HepG2 (cell line): ENCODE measurements around the gene RFC1. TPM values are rescaled to one million over a fixed set of nuclear protein-coding genes. Genes with fewer than 3 reads are reported as not detected.

Experiments used
- DR1 ChIP-seq: sonication (generic); formaldehyde crosslinking; IDR thresholded peaks from 2 replicates; pipeline ENCODE4 v1.8.0; 2021; ENCODE audit warnings: mild to moderate bottlenecking, missing genetic modification reagents, inconsistent platforms
- EP300 ChIP-seq, 3 experiments: sonication (generic) in 1 of 3; formaldehyde crosslinking in 1 of 3; IDR thresholded peaks; 2 replicates each; pipeline versions ENCODE4 v1.5.1 to v1.6.1; 2011 to 2020; ENCODE audit warnings: low read depth in 2 of 3, low read length in 2 of 3, borderline replicate concordance in 1 of 3, improper control_type of control experiment in 1 of 3, mild to moderate bottlenecking in 1 of 3, missing genetic modification reagents in 1 of 3, moderate library complexity in 1 of 3
- HDAC1 ChIP-seq: sonication (generic); formaldehyde crosslinking; IDR thresholded peaks from 2 replicates; pipeline ENCODE4 v1.5.1; 2020; ENCODE audit warnings: mild to moderate bottlenecking, missing genetic modification reagents
- HNRNPH1 ChIP-seq: fragments of 200-400 bp; formaldehyde crosslinking; optimal IDR thresholded peaks from 2 replicates; pipeline ENCODE3; 2017; ENCODE audit warnings: mild to moderate bottlenecking, low read depth, low read length
- LRRFIP1 ChIP-seq: sonication (generic); formaldehyde crosslinking; conservative IDR thresholded peaks from 2 replicates; pipeline ENCODE4 v1.4.0; 2020; ENCODE audit warnings: missing genetic modification reagents
- MIER3 ChIP-seq: IDR thresholded peaks from 2 replicates; pipeline ENCODE4 v1.6.1; 2016; ENCODE audit warnings: missing compliant biosample characterization, borderline replicate concordance
- NCOA2 ChIP-seq: sonication (generic); formaldehyde crosslinking; IDR thresholded peaks from 2 replicates; pipeline ENCODE4 v1.8.0; 2022; ENCODE audit warnings: inconsistent platforms
- SOX6 ChIP-seq, 2 experiments: fragments of 450-650 bp in 1 of 2; sonication (generic) in 1 of 2; formaldehyde crosslinking in 1 of 2; IDR thresholded peaks; 2 replicates each; pipeline versions ENCODE4 v1.4.0 to v1.6.1; 2017 to 2020; ENCODE audit warnings: antibody characterized with exemption in 1 of 2, mild to moderate bottlenecking in 1 of 2, missing genetic modification reagents in 1 of 2
- TFDP1 ChIP-seq: IDR thresholded peaks from 2 replicates; pipeline ENCODE4 v1.6.1; 2016; ENCODE audit warnings: missing compliant biosample characterization, missing genetic modification reagents, borderline replicate concordance
- ZFP36L2 ChIP-seq: sonication (generic); formaldehyde crosslinking; IDR thresholded peaks from 2 replicates; pipeline ENCODE4 v1.4.0; 2020; ENCODE audit warnings: missing genetic modification reagents
- ZFP41 ChIP-seq: sonication (generic); formaldehyde crosslinking; IDR thresholded peaks from 2 replicates; pipeline ENCODE4 v1.4.0; 2020; ENCODE audit warnings: mild to moderate bottlenecking, missing genetic modification reagents, borderline replicate concordance
- ZFYVE20 ChIP-seq: sonication (generic); formaldehyde crosslinking; IDR thresholded peaks from 2 replicates; pipeline ENCODE4 v1.8.0; 2023; ENCODE audit warnings: low read depth, mild to moderate bottlenecking, moderate library complexity, missing genetic modification reagents, borderline replicate concordance
- ZMAT5 ChIP-seq: sonication (generic); formaldehyde crosslinking; IDR thresholded peaks from 2 replicates; pipeline ENCODE4 v1.5.0; 2020; ENCODE audit warnings: mild to moderate bottlenecking, low read depth, missing genetic modification reagents, borderline replicate concordance
- ZNF17 ChIP-seq: sonication (generic); formaldehyde crosslinking; IDR thresholded peaks from 2 replicates; pipeline ENCODE4 v1.5.0; 2020; ENCODE audit warnings: mild to moderate bottlenecking, missing genetic modification reagents
- ZNF329 ChIP-seq: sonication (generic); formaldehyde crosslinking; IDR thresholded peaks from 2 replicates; pipeline ENCODE4 v1.9.0; 2021; ENCODE audit warnings: low read depth, mild to moderate bottlenecking, missing genetic modification reagents
- ZNF431 ChIP-seq: sonication (generic); formaldehyde crosslinking; IDR thresholded peaks from 2 replicates; pipeline ENCODE4 v1.9.0; 2022; ENCODE audit warnings: missing genetic modification reagents, low read depth, mild to moderate bottlenecking, borderline replicate concordance
- ZSCAN21 ChIP-seq: sonication (generic); formaldehyde crosslinking; IDR thresholded peaks from 2 replicates; pipeline ENCODE4 v1.8.0; 2022; ENCODE audit warnings: mild to moderate bottlenecking, missing genetic modification reagents, moderate library complexity, borderline replicate concordance
- ZUFSP ChIP-seq: sonication (generic); formaldehyde crosslinking; IDR thresholded peaks from 2 replicates; pipeline ENCODE4 v1.9.0; 2021; ENCODE audit warnings: missing genetic modification reagents, mild to moderate bottlenecking, borderline replicate concordance
- polyA plus RNA-seq, 8 experiments: library from polyadenylated mRNA; depleted of rRNA in 3 of 8; stranded (reverse) in 7 of 8; unstranded in 1 of 8; fragments of >200 nt; fragmentation: Illumina TruSeq in 4 of 8; extraction: Trizol in 4 of 8; gene quantifications; 2 replicates each; pipeline versions ENCODE4 v1.2.1 to v1.2.3, GENCODE V29; 2011 to 2016; ENCODE audit warnings: low read depth in 4 of 8, missing spikeins in 1 of 8, mixed read lengths in 1 of 8; ENCODE audit not compliant: insufficient read depth in 1 of 8
- total RNA-seq, 5 experiments: library from RNA; depleted of rRNA; stranded (reverse); fragments of >200 nt; fragmentation: Illumina TruSeq; extraction: Trizol; gene quantifications; 2 replicates each; pipeline ENCODE4 v1.2.3, GENCODE V29; 2016; ENCODE audit warnings: low read depth in 1 of 5

Gene RFC1
- total and polyA plus RNA-seq, 2 of the 13 experiments (the other 11 are each of a cell fraction or from before 2014, with no cell fraction given) = 15.9 to 78.8 TPM

- TF ChIP-seq ZUFSP (CRISPR knock-in tag) (no peak), ZNF431 (no peak), TFDP1 (CRISPR knock-in tag) (no peak), ZMAT5 (CRISPR knock-in tag) (no peak), ZFP36L2 (no peak), EP300 (IDR thresholded peaks at IDR 0.05; ENCODE audit: low read depth in 2 of 2, low read length in 2 of 2) (peak in 1 of 2 experiments; percentile 74; a peak in 2 of 4 replicates), EP300 (CRISPR knock-in tag; IDR thresholded peaks at IDR 0.05; ENCODE audit: borderline replicate concordance) (no peak), ZNF17 (CRISPR knock-in tag) (no peak), HNRNPH1 (no peak), LRRFIP1 (CRISPR knock-in tag) (no peak), MIER3 (CRISPR knock-in tag) (no peak), HDAC1 (no peak), ZFYVE20 (no peak), ZFP41 (CRISPR knock-in tag) (no peak), NCOA2 (CRISPR knock-in tag) (peak; percentile 88), ZSCAN21 (CRISPR knock-in tag) (no peak), DR1 (CRISPR knock-in tag) (no peak), SOX6 (IDR thresholded peaks at IDR 0.05) (no peak), SOX6 (CRISPR knock-in tag; IDR thresholded peaks at IDR 0.05) (peak; percentile 54; the same call in 1 of the 2 replicates), ZNF329 (CRISPR knock-in tag) (no peak)
These were observed 49.6 kb upstream of the RFC1 start (continued) for GRCh38 chr4:39415678-39416283.
